HCT116 (cell line): ENCODE data around the gene TOM1.

Experiments
- CTCF ChIP-seq, 3 experiments: fragments of 200-600 bp in 1 of 3; sonication (generic) in 1 of 3; IDR thresholded peaks in 2 of 3; conservative IDR thresholded peaks in 1 of 3; 2 replicates each; pipeline ENCODE4 v1.5.1; 2012 to 2017; ENCODE audit warnings: low read depth in 2 of 3, low read length in 2 of 3, antibody characterized with exemption in 1 of 3, borderline replicate concordance in 1 of 3, control low read depth in 1 of 3, mild to moderate bottlenecking in 1 of 3, mixed read lengths in 1 of 3, mixed run types in 1 of 3, moderate library complexity in 1 of 3; ENCODE audit not compliant: insufficient read depth in 1 of 3
- EZH2 ChIP-seq: fragments of 200-600 bp; sonication (generic); IDR thresholded peaks from 2 replicates; pipeline ENCODE4 v1.6.1; 2017; ENCODE audit warnings: antibody characterized with exemption, mixed run types
- EZH2phosphoT487 ChIP-seq: fragments of 200-600 bp; IDR thresholded peaks from 2 replicates; pipeline ENCODE4 v1.6.1; 2018; ENCODE audit warnings: antibody characterized with exemption, borderline replicate concordance
- MAX ChIP-seq: IDR thresholded peaks from 2 replicates; pipeline ENCODE4 v1.6.1; 2012
- POLR2A ChIP-seq: IDR thresholded peaks from 2 replicates; pipeline ENCODE4 v1.7.0; 2011; ENCODE audit warnings: borderline replicate concordance; ENCODE audit not compliant: insufficient read depth, insufficient read length; ENCODE audit errors: extremely low read depth
- POLR2AphosphoS5 ChIP-seq: IDR thresholded peaks from 2 replicates; pipeline ENCODE4 v1.6.1; 2011; ENCODE audit warnings: mild to moderate bottlenecking, low read depth, low read length, moderate library complexity
- TCF7L2 ChIP-seq: IDR thresholded peaks from 2 replicates; pipeline ENCODE4 v1.7.0; 2011; ENCODE audit warnings: borderline replicate concordance, inconsistent platforms; ENCODE audit not compliant: insufficient read depth, insufficient read length; ENCODE audit errors: extremely low read depth
- ZFX ChIP-seq: fragments of 450-650 bp; IDR thresholded peaks from 2 replicates; pipeline ENCODE4 v1.6.1; 2017
- ZNF274 ChIP-seq: fragments of 200-500 bp; sonication (Bioruptor generic); IDR thresholded peaks from 2 replicates; pipeline ENCODE4 v1.6.1; 2014; ENCODE audit warnings: mild to moderate bottlenecking, low read depth, low read length, inconsistent platforms
- TF ChIP-seq, protein P1 (sequence below): IDR thresholded peaks from 2 replicates; pipeline ENCODE4 v1.6.1; 2012; ENCODE audit warnings: low read depth

DNA sequence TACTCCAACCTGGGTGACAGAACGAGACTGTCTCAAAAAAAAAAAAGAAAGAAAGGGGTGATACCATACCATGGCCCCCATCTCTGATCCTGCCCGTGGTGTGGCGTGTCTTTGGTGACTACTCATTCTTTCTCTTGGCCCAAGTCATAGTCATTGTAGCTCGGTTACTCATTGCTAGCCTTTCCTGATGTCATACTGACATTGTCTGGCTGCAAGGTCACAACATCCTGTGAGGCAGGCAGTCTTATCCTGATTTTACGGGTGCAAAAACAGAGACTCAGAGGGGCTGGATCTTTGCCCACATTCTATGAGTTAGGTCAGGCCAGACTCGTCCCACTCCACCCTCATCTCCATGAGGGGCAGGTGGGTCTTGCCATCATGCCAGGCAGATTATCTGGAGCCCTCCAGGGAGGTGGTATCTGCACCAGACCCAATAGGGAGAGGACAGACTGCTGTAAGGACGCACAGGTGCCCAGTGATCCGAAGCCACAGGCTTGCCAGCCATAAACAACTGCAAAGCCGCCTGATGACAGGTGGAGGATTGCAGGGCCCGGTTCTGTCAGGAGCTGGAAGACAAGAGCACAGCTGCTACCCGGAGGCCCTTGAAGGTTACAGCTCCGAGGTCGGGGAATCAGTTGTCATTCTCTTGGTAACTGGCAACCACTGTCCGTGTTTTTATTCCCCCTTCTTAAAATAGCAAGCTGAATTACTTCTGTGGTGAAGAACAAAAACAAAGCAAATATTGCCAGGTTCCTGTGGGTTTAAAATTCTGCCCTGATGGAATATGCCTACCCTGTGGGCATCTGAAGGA lies 13.8 kb downstream of the TOM1 start:
- TF ChIP-seq TCF7L2 (no peak), MAX (no peak), EZH2phosphoT487 (no peak), POLR2AphosphoS5 (no peak), EZH2 (no peak), CTCF (IDR thresholded peaks at IDR 0.05 in 2 of 3, conservative IDR thresholded peaks at IDR 0.05 in 1 of 3; ENCODE audit: borderline replicate concordance in 1 of 3, insufficient read depth in 1 of 3, low read depth in 2 of 3, low read length in 2 of 3) (no peak), ZFX (no peak), POLR2A (no peak), ZNF274 (no peak)
- TF ChIP-seq, protein P1, sequence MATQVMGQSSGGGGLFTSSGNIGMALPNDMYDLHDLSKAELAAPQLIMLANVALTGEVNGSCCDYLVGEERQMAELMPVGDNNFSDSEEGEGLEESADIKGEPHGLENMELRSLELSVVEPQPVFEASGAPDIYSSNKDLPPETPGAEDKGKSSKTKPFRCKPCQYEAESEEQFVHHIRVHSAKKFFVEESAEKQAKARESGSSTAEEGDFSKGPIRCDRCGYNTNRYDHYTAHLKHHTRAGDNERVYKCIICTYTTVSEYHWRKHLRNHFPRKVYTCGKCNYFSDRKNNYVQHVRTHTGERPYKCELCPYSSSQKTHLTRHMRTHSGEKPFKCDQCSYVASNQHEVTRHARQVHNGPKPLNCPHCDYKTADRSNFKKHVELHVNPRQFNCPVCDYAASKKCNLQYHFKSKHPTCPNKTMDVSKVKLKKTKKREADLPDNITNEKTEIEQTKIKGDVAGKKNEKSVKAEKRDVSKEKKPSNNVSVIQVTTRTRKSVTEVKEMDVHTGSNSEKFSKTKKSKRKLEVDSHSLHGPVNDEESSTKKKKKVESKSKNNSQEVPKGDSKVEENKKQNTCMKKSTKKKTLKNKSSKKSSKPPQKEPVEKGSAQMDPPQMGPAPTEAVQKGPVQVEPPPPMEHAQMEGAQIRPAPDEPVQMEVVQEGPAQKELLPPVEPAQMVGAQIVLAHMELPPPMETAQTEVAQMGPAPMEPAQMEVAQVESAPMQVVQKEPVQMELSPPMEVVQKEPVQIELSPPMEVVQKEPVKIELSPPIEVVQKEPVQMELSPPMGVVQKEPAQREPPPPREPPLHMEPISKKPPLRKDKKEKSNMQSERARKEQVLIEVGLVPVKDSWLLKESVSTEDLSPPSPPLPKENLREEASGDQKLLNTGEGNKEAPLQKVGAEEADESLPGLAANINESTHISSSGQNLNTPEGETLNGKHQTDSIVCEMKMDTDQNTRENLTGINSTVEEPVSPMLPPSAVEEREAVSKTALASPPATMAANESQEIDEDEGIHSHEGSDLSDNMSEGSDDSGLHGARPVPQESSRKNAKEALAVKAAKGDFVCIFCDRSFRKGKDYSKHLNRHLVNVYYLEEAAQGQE = no peak
